DOHH2 (cell line): ENCODE results near the gene MED13L.

ENCODE experiments used
- H3F3A ChIP-seq: fragments of 200-600 bp; sonication (generic), shearing (Covaris generic); 2 replicates; pipeline ENCODE4 v1.6.0; 2016; ENCODE audit warnings: antibody characterized with exemption, mild to moderate bottlenecking; ENCODE audit not compliant: control insufficient read depth, insufficient read depth
- H3K27ac ChIP-seq: fragments of 200-600 bp; sonication (generic); 2 replicates; pipeline ENCODE4 v1.5.1; 2014; ENCODE audit warnings: low read depth, mild to moderate bottlenecking, low read length, moderate library complexity
- H3K27me3 ChIP-seq: fragments of 200-600 bp; sonication (generic); 2 replicates; pipeline ENCODE4 v1.6.1; 2014; ENCODE audit warnings: mild to moderate bottlenecking, low read length, mixed read lengths; ENCODE audit not compliant: control insufficient read depth
- H3K36me3 ChIP-seq: fragments of 200-600 bp; sonication (generic); 2 replicates; pipeline ENCODE4 v1.6.1; 2014; ENCODE audit warnings: mild to moderate bottlenecking, low read length, moderate library complexity, mixed read lengths; ENCODE audit not compliant: control insufficient read depth
- H3K4me1 ChIP-seq: fragments of 200-600 bp; sonication (generic); 2 replicates; pipeline ENCODE4 v1.6.1; 2014; ENCODE audit warnings: mild to moderate bottlenecking, low read length, mixed read lengths; ENCODE audit not compliant: control insufficient read depth
- H3K4me2 ChIP-seq: fragments of 200-600 bp; sonication (generic); 2 replicates; pipeline ENCODE4 v1.6.0; 2014; ENCODE audit warnings: mild to moderate bottlenecking, low read length, moderate library complexity
- H3K4me3 ChIP-seq: fragments of 200-600 bp; sonication (generic); 2 replicates; pipeline ENCODE4 v1.5.1; 2014; ENCODE audit warnings: mild to moderate bottlenecking, low read length, mixed read lengths
- H3K79me2 ChIP-seq: fragments of 200-600 bp; sonication (generic); 2 replicates; pipeline ENCODE4 v1.6.1; 2014; ENCODE audit warnings: mild to moderate bottlenecking, low read length, mixed read lengths; ENCODE audit not compliant: control insufficient read depth
- H3K9me2 ChIP-seq: fragments of 200-600 bp; sonication (generic); replicated peaks from 2 replicates; pipeline ENCODE4 v1.6.1; 2014; ENCODE audit warnings: mild to moderate bottlenecking, low read length, mixed read lengths; ENCODE audit not compliant: control insufficient read depth
- H3K9me3 ChIP-seq: fragments of 200-600 bp; sonication (generic); 2 replicates; pipeline ENCODE4 v1.6.1; 2014; ENCODE audit warnings: antibody characterized with exemption, low read length, mixed read lengths; ENCODE audit not compliant: control insufficient read depth, insufficient read depth
- H4K20me1 ChIP-seq: fragments of 200-600 bp; sonication (generic); 2 replicates; pipeline ENCODE4 v1.6.0; 2014; ENCODE audit warnings: low read depth, mild to moderate bottlenecking, antibody characterized with exemption, low read length, moderate library complexity; ENCODE audit not compliant: control insufficient read depth, insufficient read depth
- EZH2phosphoT487 ChIP-seq: fragments of 200-600 bp; sonication (generic); IDR thresholded peaks from 2 replicates; pipeline ENCODE4 v1.6.1; 2017; ENCODE audit warnings: borderline replicate concordance, mild to moderate bottlenecking, antibody characterized with exemption, low read length, moderate library complexity, mixed read lengths
- TF ChIP-seq, protein P1 (sequence below): fragments of 200-600 bp; sonication (generic); IDR thresholded peaks from one replicate; pipeline ENCODE4 v1.5.1; 2014; ENCODE audit warnings: antibody characterized with exemption, mild to moderate bottlenecking, low read depth, low read length; ENCODE audit not compliant: poor library complexity, severe bottlenecking

Gene MED13L

DNA sequence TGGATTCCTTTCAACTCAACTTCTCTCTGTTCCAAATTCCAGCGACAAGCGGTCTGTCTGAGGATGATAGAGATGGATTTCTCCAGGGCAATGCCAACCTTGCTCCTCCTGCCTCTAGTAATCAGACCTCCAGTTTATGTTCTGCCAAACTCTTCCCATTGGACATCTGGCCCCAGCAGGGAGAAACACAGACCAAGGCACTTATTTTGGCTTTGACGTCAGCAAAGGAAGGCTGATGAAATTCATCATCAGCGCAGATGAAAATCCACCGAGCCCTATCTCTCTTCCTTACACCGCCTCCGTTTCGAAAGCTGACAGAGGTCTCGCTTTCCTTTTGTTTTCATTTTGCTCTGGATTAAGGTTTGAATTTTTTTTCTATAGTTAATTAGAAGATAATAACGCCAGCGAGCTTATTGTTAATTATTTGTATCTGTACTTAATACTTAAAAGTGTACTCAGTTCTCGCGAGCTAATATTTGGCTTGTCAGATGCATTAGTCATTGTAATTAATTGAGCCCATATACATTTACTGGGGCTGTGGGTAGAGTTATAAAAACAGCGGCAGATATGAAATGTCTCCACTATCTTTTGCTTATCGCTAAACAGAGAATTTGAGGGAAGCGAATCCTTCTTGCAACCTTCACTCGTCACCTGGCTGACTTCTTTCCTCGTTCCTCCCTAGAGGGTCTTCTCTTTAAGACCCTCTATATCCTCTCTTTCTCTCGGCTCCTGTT, 35.9 kb upstream of the MED13L start:
- no peaks in the 10 kb centered on the region for H3K79me2 ChIP-seq
- H3K9me2 ChIP-seq, result no peaks in the 10 kb centered on the region
- TF ChIP-seq, protein P1, sequence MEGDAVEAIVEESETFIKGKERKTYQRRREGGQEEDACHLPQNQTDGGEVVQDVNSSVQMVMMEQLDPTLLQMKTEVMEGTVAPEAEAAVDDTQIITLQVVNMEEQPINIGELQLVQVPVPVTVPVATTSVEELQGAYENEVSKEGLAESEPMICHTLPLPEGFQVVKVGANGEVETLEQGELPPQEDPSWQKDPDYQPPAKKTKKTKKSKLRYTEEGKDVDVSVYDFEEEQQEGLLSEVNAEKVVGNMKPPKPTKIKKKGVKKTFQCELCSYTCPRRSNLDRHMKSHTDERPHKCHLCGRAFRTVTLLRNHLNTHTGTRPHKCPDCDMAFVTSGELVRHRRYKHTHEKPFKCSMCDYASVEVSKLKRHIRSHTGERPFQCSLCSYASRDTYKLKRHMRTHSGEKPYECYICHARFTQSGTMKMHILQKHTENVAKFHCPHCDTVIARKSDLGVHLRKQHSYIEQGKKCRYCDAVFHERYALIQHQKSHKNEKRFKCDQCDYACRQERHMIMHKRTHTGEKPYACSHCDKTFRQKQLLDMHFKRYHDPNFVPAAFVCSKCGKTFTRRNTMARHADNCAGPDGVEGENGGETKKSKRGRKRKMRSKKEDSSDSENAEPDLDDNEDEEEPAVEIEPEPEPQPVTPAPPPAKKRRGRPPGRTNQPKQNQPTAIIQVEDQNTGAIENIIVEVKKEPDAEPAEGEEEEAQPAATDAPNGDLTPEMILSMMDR, result no peak
- TF ChIP-seq EZH2phosphoT487, result no peak
- H3K4me2 ChIP-seq, result no peak overlapping the region
- H3K27ac ChIP-seq, result no peak overlapping the region
- no peak overlapping the region for H3K4me3 ChIP-seq
- peaks cover 4% of the 10 kb centered on the region; the same call in 1 of the 2 replicates for H3K27me3 ChIP-seq
- H3K36me3 ChIP-seq, result no peaks in the 10 kb centered on the region
- no peaks in the 10 kb centered on the region for H3K4me1 ChIP-seq
- H4K20me1 ChIP-seq, result no peaks in the 10 kb centered on the region
- H3F3A ChIP-seq, result no peaks in the 10 kb centered on the region
- H3K9me3 ChIP-seq, result no peaks in the 10 kb centered on the region

DNA sequence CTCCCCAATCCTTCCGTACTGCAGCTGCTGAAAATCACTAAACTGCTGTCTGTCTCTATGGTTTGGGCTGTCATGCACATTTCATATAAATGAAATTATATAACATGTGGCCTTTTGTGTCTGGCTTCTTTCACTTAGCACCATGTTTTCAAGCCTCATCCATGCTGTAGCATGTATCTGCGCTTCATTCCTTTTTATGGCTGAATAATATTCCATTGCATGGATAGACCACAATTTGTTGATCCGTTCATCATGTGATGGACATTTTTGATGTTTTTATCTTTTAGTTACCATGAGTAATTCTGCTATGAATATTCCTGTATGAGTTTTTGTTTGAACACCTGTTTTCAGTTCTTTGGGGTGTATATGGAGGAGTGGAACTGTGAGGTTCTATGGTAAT, 32.6 kb upstream of the MED13L start:
- H3K79me2 ChIP-seq, result no peaks in the 10 kb centered on the region
- no peak overlapping the region for H3K4me3 ChIP-seq
- TF ChIP-seq, protein P1, result no peak
- no peak for TF ChIP-seq EZH2phosphoT487
- H3K9me2 ChIP-seq, result no peaks in the 10 kb centered on the region
- H3K9me3 ChIP-seq, result no peaks in the 10 kb centered on the region
- H3K27me3 ChIP-seq, result no peaks in the 10 kb centered on the region
- H3K4me1 ChIP-seq, result no peaks in the 10 kb centered on the region
- H3K27ac ChIP-seq, result no peak overlapping the region
- H3F3A ChIP-seq, result no peaks in the 10 kb centered on the region
- H3K36me3 ChIP-seq, result no peaks in the 10 kb centered on the region
- no peaks in the 10 kb centered on the region for H4K20me1 ChIP-seq
- H3K4me2 ChIP-seq, result no peak overlapping the region

DNA sequence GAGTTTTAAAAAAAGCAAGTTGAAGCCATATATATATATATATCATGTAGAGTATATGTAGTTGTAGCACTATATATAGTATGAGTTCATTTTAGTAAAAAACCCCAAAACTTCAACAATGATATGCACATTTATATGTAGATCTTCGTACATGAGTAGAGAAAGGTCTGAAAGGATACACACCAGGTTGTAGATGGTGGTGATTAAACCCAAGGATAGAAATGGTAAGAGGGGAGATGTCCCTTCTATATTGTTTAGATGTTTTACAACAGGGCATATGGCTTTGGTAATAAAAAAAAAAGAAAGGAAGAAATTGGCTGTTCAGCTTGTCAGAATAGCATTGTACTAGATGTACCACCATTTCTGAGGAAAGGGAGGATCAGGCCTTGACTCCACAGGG, 31.9 kb upstream of the MED13L start:
- TF ChIP-seq EZH2phosphoT487, result no peak
- TF ChIP-seq, protein P1, result no peak
- no peaks in the 10 kb centered on the region for H3K9me3 ChIP-seq
- H3K27me3 ChIP-seq, result no peaks in the 10 kb centered on the region; the same call in 1 of the 2 replicates
- H3K9me2 ChIP-seq, result no peaks in the 10 kb centered on the region
- no peaks in the 10 kb centered on the region for H4K20me1 ChIP-seq
- H3K27ac ChIP-seq, result no peak overlapping the region
- no peaks in the 10 kb centered on the region for H3F3A ChIP-seq
- H3K4me3 ChIP-seq, result no peak overlapping the region
- H3K79me2 ChIP-seq, result no peaks in the 10 kb centered on the region
- no peak overlapping the region for H3K4me2 ChIP-seq
- no peaks in the 10 kb centered on the region for H3K36me3 ChIP-seq
- no peaks in the 10 kb centered on the region for H3K4me1 ChIP-seq
